Measurements from ENCODE around the gene TCF4.

DNA sequence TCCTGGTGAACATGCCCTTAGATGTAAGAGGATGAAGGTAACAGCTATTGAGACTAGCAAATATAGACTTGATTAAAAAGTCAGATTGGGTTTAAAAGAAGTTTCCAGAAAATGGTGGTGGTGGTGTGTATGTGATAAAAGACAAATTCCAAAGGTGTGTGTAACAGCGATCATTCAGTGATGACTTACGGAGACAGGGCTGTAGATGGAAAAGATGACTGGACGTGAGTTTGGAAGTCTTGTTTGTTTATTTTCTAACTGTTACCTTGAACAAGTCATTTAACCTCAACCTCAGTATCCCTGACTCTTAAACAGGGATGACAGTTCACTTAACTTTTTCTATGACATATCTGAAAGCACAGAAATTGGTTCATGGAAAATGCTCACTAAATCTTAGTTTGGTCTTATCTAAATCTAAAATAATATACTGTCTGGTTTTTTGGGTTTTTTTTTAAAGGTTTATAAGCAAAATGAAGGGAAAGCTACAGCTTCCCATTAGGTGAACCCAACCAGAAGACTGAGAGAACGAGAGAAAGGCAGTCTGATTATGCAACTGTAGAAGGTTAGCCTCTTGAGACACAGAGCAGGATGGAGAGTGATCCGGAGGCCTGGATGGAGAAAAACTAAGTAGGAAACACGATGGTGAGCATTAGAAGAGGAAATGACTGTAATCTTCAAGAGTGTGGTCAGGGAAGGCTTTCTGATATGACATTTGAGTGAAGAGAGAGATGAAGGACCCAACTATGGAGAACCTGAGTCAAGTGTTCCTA lies 71.9 kb downstream of the TCF4 start:
- TF ChIP-seq, protein P1, sequence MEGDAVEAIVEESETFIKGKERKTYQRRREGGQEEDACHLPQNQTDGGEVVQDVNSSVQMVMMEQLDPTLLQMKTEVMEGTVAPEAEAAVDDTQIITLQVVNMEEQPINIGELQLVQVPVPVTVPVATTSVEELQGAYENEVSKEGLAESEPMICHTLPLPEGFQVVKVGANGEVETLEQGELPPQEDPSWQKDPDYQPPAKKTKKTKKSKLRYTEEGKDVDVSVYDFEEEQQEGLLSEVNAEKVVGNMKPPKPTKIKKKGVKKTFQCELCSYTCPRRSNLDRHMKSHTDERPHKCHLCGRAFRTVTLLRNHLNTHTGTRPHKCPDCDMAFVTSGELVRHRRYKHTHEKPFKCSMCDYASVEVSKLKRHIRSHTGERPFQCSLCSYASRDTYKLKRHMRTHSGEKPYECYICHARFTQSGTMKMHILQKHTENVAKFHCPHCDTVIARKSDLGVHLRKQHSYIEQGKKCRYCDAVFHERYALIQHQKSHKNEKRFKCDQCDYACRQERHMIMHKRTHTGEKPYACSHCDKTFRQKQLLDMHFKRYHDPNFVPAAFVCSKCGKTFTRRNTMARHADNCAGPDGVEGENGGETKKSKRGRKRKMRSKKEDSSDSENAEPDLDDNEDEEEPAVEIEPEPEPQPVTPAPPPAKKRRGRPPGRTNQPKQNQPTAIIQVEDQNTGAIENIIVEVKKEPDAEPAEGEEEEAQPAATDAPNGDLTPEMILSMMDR (conservative IDR thresholded peaks at IDR 0.05; ENCODE audit: low read depth, low read length): no peak
- no peak for TF ChIP-seq EZH2 (IDR thresholded peaks at IDR 0.05; ENCODE audit: borderline replicate concordance, low read depth, low read length, poor library complexity, severe bottlenecking)

Data from A673 (cell line).